H9 (cell line): ENCODE data around the gene MCEE. TPM values are rescaled to one million over a fixed set of nuclear protein-coding genes. Genes with fewer than 3 reads are reported as not detected.

ENCODE experiments used
- DNase-seq: peaks from one replicate; pipeline ENCODE4 v3.0.0-alpha.2; 2017
- H2AFZ ChIP-seq: one replicate; pipeline ENCODE4 v1.6.1; 2013; ENCODE audit warnings: mild to moderate bottlenecking, low read length, control low read depth, moderate library complexity
- H2AK5ac ChIP-seq: 2 replicates; pipeline ENCODE4 v1.6.1; 2013; ENCODE audit warnings: low read length, control low read depth, mixed read lengths; ENCODE audit not compliant: insufficient read length
- H2BK120ac ChIP-seq: one replicate; pipeline ENCODE4 v1.6.1; 2013; ENCODE audit warnings: low read depth, mild to moderate bottlenecking, low read length, control low read depth, inconsistent platforms; ENCODE audit not compliant: poor library complexity, severe bottlenecking
- H2BK12ac ChIP-seq: 2 replicates; pipeline ENCODE4 v1.6.1; 2013; ENCODE audit warnings: low read length, control low read depth, mixed read lengths, low read depth; ENCODE audit not compliant: insufficient read length
- H2BK15ac ChIP-seq: 2 replicates; pipeline ENCODE4 v1.6.1; 2013; ENCODE audit warnings: low read depth, low read length, control low read depth
- H2BK20ac ChIP-seq: one replicate; pipeline ENCODE4 v1.6.1; 2013; ENCODE audit warnings: low read depth, mild to moderate bottlenecking, low read length, control low read depth, inconsistent platforms; ENCODE audit not compliant: poor library complexity, severe bottlenecking
- H2BK5ac ChIP-seq: 2 replicates; pipeline ENCODE4 v1.6.1; 2013; ENCODE audit warnings: low read length, control low read depth, mixed read lengths; ENCODE audit not compliant: insufficient read length
- H3K14ac ChIP-seq: 2 replicates; pipeline ENCODE4 v1.6.1; 2013; ENCODE audit warnings: low read length, control low read depth; ENCODE audit not compliant: insufficient read depth
- H3K18ac ChIP-seq: 2 replicates; pipeline ENCODE4 v1.6.1; 2013; ENCODE audit warnings: low read depth, mild to moderate bottlenecking, mixed read lengths, low read length, control low read depth; ENCODE audit not compliant: insufficient read length
- H3K23ac ChIP-seq: 2 replicates; pipeline ENCODE4 v1.6.1; 2013; ENCODE audit warnings: low read length, control low read depth, mixed read lengths, low read depth; ENCODE audit not compliant: insufficient read length
- H3K23me2 ChIP-seq: 2 replicates; pipeline ENCODE4 v1.6.1; 2013; ENCODE audit warnings: low read depth, mild to moderate bottlenecking, mixed read lengths, low read length, control low read depth; ENCODE audit not compliant: insufficient read length, poor library complexity, severe bottlenecking
- H3K27ac ChIP-seq: 2 replicates; pipeline ENCODE4 v1.5.1; 2013; ENCODE audit warnings: low read length, control low read depth, mixed read lengths, low read depth; ENCODE audit not compliant: insufficient read length
- H3K27me3 ChIP-seq: 2 replicates; pipeline ENCODE4 v1.6.1; 2013; ENCODE audit warnings: low read length, control low read depth, inconsistent platforms; ENCODE audit not compliant: insufficient read depth
- H3K4ac ChIP-seq: 2 replicates; pipeline ENCODE4 v1.6.1; 2013; ENCODE audit warnings: low read depth, mild to moderate bottlenecking, control low read depth, inconsistent platforms, low read length, moderate library complexity
- H3K4me1 ChIP-seq: 2 replicates; pipeline ENCODE4 v1.6.1; 2013; ENCODE audit warnings: low read length, control low read depth, inconsistent platforms; ENCODE audit not compliant: insufficient read depth
- H3K4me2 ChIP-seq: 2 replicates; pipeline ENCODE4 v1.6.1; 2013; ENCODE audit warnings: low read length, control low read depth, mixed read lengths; ENCODE audit not compliant: insufficient read length, insufficient read depth
- H3K56ac ChIP-seq: 2 replicates; pipeline ENCODE4 v1.6.1; 2013; ENCODE audit warnings: low read depth, mild to moderate bottlenecking, mixed read lengths, low read length, control low read depth; ENCODE audit not compliant: insufficient read length
- H3K79me1 ChIP-seq: 2 replicates; pipeline ENCODE4 v1.6.1; 2013; ENCODE audit warnings: low read depth, mild to moderate bottlenecking, moderate library complexity, low read length, control low read depth, inconsistent platforms; ENCODE audit not compliant: insufficient read depth, poor library complexity, severe bottlenecking
- H3K79me2 ChIP-seq: 2 replicates; pipeline ENCODE4 v1.6.1; 2013; ENCODE audit warnings: low read length, control low read depth, inconsistent platforms; ENCODE audit not compliant: insufficient read depth
- H3K9ac ChIP-seq: 2 replicates; pipeline ENCODE4 v1.6.1; 2013; ENCODE audit warnings: low read length, control low read depth, mixed read lengths; ENCODE audit not compliant: insufficient read length; ENCODE audit errors: extremely low read depth
- H3K9me3 ChIP-seq: one replicate; pipeline ENCODE4 v1.6.1; 2013; ENCODE audit warnings: low read depth, low read length, inconsistent platforms; ENCODE audit not compliant: control insufficient read depth
- H3T11ph ChIP-seq: one replicate; pipeline ENCODE4 v1.6.1; 2013; ENCODE audit warnings: mild to moderate bottlenecking, low read length, control low read depth, inconsistent platforms
- H4K20me1 ChIP-seq: one replicate; pipeline ENCODE4 v1.6.1; 2013; ENCODE audit not compliant: control insufficient read depth, insufficient read length, insufficient read depth
- H4K5ac ChIP-seq: 2 replicates; pipeline ENCODE4 v1.6.1; 2013; ENCODE audit warnings: low read depth, mild to moderate bottlenecking, mixed read lengths, low read length, control low read depth; ENCODE audit not compliant: insufficient read length
- H4K8ac ChIP-seq: replicated peaks from 2 replicates; pipeline ENCODE4 v1.6.1; 2013; ENCODE audit warnings: low read length, control low read depth, mixed read lengths, low read depth; ENCODE audit not compliant: insufficient read length
- H4K91ac ChIP-seq: 2 replicates; pipeline ENCODE4 v1.6.1; 2013; ENCODE audit warnings: low read depth, mild to moderate bottlenecking, moderate library complexity, mixed read lengths, low read length, control low read depth; ENCODE audit not compliant: insufficient read length
- H3K27ac Mint-ChIP-seq, 3 experiments: 2 replicates in 2 of 3; 3 replicates in 1 of 3; pipeline ENCODE4 v1.8.0; 2020 to 2021; ENCODE audit warnings: mixed read lengths in 3 of 3, mild to moderate bottlenecking in 1 of 3, moderate library complexity in 1 of 3
- H3K27me3 Mint-ChIP-seq: 2 replicates; pipeline ENCODE4 v1.8.0; 2021; ENCODE audit warnings: low read depth, mild to moderate bottlenecking, moderate library complexity, mixed read lengths
- H3K36me3 Mint-ChIP-seq, 3 experiments: 2 replicates in 2 of 3; 3 replicates in 1 of 3; pipeline ENCODE4 v1.8.0; 2020 to 2021; ENCODE audit warnings: low read depth in 3 of 3, mixed read lengths in 3 of 3; ENCODE audit not compliant: insufficient read depth in 1 of 3
- H3K4me1 Mint-ChIP-seq, 2 experiments: 2 replicates each; pipeline ENCODE4 v1.8.0; 2020; ENCODE audit warnings: mixed read lengths in 2 of 2
- H3K4me3 Mint-ChIP-seq, 2 experiments: 2 replicates in 1 of 2; 3 replicates in 1 of 2; pipeline ENCODE4 v1.8.0; 2020 to 2021; ENCODE audit warnings: mild to moderate bottlenecking in 2 of 2, mixed read lengths in 2 of 2, moderate library complexity in 1 of 2
- H3K9me3 Mint-ChIP-seq, 2 experiments: 2 replicates in 1 of 2; 3 replicates in 1 of 2; pipeline ENCODE4 v1.8.0; 2020; ENCODE audit warnings: mild to moderate bottlenecking in 2 of 2, mixed read lengths in 2 of 2, moderate library complexity in 1 of 2
- total RNA-seq: library from RNA; stranded (reverse); gene quantifications from 2 replicates; pipeline ENCODE4 v1.2.1, GENCODE V29; 2021
- TF ChIP-seq, protein P1 (sequence below): fragments of 200-600 bp; sonication (generic); conservative IDR thresholded peaks from 3 replicates; pipeline ENCODE4 v1.8.0; 2021; ENCODE audit warnings: antibody characterized with exemption, mild to moderate bottlenecking

Gene MCEE
- total RNA-seq, 1 experiment from 2014 or later: 12.5 TPM

DNA sequence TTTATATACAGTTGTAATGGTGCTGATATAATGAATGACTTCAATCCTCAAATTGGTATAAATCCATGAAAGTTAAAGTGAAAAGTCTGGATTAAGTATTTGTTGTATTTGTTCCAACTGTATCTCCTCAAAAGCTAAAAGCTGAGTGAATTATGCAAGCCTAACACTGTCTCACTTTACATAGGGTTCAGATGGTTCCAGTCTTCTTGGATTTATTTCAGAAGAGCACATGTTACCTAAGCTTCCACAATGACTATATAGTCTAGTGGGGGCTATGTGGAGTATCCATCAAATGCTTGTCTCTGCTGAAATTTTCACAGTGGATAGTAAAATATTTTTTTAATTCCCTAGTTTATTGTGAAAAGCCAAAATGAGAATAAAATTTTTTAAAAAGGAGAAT is 13.0 kb downstream of the MCEE start:
- Histone ChIP-seq H2BK5ac (no peak overlapping the region), H3T11ph (no peak overlapping the region), H2BK120ac (no peak overlapping the region), H2AFZ (no peak overlapping the region), H2AK5ac (no peak overlapping the region), H3K14ac (no peak overlapping the region), H4K20me1 (no peaks in the 10 kb centered on the region), H4K8ac (no peak overlapping the region), H2BK20ac (no peak overlapping the region), H3K9me3 (no peaks in the 10 kb centered on the region), H3K18ac (no peak overlapping the region), H3K79me2 (no peaks in the 10 kb centered on the region), H3K27me3 (no peaks in the 10 kb centered on the region), H3K4me1 (no peaks in the 10 kb centered on the region), H3K4ac (no peak overlapping the region), H4K91ac (no peak overlapping the region), H3K4me2 (no peak overlapping the region), H2BK12ac (no peak overlapping the region), H3K27ac (no peak overlapping the region), H3K9ac (no peak overlapping the region), H3K23me2 (no peaks in the 10 kb centered on the region), H3K56ac (no peak overlapping the region), H4K5ac (no peak overlapping the region), H2BK15ac (no peak overlapping the region), H3K23ac (no peak overlapping the region), H3K79me1 (no peaks in the 10 kb centered on the region)
- H3K27ac Mint-ChIP-seq: no peak overlapping the region
- no peak for DNase-seq
- no peak overlapping the region for H3K4me3 Mint-ChIP-seq
- H3K36me3 Mint-ChIP-seq: peaks cover 5 to 55% (median 31%) of the 10 kb centered on the region in 3 experiments; a peak in 6 of 7 replicates
- no peaks in the 10 kb centered on the region for H3K27me3 Mint-ChIP-seq
- H3K4me1 Mint-ChIP-seq: no peaks in the 10 kb centered on the region
- TF ChIP-seq, protein P1, sequence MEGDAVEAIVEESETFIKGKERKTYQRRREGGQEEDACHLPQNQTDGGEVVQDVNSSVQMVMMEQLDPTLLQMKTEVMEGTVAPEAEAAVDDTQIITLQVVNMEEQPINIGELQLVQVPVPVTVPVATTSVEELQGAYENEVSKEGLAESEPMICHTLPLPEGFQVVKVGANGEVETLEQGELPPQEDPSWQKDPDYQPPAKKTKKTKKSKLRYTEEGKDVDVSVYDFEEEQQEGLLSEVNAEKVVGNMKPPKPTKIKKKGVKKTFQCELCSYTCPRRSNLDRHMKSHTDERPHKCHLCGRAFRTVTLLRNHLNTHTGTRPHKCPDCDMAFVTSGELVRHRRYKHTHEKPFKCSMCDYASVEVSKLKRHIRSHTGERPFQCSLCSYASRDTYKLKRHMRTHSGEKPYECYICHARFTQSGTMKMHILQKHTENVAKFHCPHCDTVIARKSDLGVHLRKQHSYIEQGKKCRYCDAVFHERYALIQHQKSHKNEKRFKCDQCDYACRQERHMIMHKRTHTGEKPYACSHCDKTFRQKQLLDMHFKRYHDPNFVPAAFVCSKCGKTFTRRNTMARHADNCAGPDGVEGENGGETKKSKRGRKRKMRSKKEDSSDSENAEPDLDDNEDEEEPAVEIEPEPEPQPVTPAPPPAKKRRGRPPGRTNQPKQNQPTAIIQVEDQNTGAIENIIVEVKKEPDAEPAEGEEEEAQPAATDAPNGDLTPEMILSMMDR: no peak
- no peaks in the 10 kb centered on the region for H3K9me3 Mint-ChIP-seq
